AG09309 (cell line): ENCODE data around the gene ZNF287.

Source experiments
- DNase-seq: peaks from one replicate; pipeline ENCODE4 v3.0.0-alpha.2; 2010; ENCODE audit warnings: low read depth
- H3K4me3 ChIP-seq: 2 replicates; pipeline ENCODE4 v1.5.1; 2011; ENCODE audit warnings: mild to moderate bottlenecking, low read depth, low read length, moderate library complexity; ENCODE audit not compliant: control insufficient read depth
- TF ChIP-seq, protein P1 (sequence below): IDR thresholded peaks from 2 replicates; pipeline ENCODE4 v1.5.1; 2011; ENCODE audit warnings: mild to moderate bottlenecking, low read depth, low read length, inconsistent platforms; ENCODE audit not compliant: insufficient read depth, control insufficient read depth; ENCODE audit errors: missing control alignments

The ZNF287 gene

DNA sequence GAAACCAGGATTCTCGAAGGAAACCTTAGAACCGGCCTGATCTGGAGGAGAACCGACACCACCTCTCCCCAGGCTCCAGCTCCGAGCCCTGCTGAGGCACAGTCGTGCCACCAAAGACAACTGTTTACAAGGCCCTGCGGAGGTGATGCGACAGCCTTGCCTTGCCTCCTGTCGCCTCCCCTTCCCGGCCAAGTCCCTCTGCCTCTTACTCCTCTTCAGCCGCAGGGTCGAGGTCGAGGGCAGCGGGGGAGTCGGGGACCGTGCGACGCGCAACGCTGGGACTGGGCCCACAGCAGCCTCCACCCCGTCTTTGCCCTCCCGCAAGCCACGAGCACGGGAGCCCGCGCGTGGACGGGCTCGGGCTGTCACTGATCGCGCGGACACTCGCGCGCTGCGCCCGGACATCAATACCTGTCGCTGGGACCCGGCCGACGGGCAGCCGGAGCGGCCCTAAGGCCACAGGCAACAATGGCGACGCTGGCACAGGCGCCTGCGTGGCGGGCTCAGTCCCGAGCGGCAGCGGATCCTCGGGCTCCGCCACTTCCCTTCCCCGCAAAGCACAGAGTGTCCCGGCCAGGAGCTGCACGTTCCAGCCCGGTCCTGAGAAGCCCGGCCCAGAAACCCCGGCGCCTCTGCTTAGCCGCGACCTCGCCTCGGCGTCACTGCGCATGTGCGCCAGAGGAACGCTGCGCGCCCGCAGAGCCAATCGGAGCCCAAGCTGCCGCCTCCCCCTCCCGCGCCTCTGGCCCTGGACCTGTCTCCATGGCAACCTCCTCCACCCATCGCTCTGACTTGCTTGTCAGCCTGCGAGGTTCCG is at the start of gene ZNF287:
TSS of gene ZNF287 (minus strand) at position 664 of the 817 bp plus-strand sequence. CDS start 1,473 bp downstream, outside the sequence.
- TF ChIP-seq, protein P1, sequence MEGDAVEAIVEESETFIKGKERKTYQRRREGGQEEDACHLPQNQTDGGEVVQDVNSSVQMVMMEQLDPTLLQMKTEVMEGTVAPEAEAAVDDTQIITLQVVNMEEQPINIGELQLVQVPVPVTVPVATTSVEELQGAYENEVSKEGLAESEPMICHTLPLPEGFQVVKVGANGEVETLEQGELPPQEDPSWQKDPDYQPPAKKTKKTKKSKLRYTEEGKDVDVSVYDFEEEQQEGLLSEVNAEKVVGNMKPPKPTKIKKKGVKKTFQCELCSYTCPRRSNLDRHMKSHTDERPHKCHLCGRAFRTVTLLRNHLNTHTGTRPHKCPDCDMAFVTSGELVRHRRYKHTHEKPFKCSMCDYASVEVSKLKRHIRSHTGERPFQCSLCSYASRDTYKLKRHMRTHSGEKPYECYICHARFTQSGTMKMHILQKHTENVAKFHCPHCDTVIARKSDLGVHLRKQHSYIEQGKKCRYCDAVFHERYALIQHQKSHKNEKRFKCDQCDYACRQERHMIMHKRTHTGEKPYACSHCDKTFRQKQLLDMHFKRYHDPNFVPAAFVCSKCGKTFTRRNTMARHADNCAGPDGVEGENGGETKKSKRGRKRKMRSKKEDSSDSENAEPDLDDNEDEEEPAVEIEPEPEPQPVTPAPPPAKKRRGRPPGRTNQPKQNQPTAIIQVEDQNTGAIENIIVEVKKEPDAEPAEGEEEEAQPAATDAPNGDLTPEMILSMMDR = no peak
- H3K4me3 ChIP-seq = peak within 1 kb of the TSS; percentile 75
- DNase-seq = peak; percentile 58

DNA sequence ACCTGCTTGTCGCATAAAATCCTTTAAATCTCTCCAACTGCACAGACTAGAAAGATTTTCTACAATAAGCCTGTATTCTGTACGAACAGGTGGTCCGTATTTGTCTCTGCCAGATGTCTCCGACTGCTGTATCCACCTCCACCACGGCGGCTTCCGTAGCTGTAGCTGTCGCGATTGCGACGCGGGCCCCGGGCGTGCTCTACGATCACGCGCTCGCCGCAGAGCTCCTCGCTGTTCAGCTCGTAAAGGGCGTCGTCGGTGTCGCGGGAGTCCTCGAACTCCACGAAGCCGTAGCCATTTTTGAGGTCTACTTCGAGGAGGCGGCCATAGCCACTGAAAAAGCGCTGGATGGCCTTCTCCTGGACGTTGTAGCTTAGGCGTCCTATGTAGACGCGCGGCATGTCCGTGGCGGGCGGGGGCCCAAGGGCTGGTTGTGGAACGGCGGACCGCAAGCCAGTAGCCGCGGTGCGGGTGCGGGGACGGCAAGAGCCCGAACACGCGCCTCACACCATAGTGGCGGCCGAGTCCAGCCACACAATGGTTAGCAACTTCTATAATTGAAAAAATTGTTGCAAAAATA is 48.6 kb upstream of the ZNF287 start:
- no peak overlapping the region for H3K4me3 ChIP-seq
- DNase-seq = no peak
- TF ChIP-seq, protein P1 = no peak

DNA sequence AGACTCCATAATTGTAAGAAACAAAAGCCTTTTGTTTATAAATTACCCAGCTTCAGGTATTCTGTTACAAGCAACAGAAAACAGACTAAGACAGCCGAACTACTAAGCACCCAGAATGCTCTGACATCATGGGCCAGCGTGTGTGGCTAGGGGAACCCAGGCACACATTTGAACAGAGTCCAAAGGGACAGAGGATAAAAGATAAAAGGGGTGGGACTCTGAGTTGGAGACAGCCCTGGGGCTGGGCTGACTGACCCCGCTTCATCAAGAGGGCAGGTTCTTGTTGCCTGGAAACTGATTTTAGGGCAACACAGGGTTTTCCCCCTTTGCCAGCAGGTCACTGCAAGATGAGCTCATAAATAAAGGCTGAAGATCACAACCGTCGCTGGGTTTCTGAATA is 30.5 kb upstream of the ZNF287 start:
- DNase-seq = no peak
- H3K4me3 ChIP-seq = no peak overlapping the region
- TF ChIP-seq, protein P1 = no peak

DNA sequence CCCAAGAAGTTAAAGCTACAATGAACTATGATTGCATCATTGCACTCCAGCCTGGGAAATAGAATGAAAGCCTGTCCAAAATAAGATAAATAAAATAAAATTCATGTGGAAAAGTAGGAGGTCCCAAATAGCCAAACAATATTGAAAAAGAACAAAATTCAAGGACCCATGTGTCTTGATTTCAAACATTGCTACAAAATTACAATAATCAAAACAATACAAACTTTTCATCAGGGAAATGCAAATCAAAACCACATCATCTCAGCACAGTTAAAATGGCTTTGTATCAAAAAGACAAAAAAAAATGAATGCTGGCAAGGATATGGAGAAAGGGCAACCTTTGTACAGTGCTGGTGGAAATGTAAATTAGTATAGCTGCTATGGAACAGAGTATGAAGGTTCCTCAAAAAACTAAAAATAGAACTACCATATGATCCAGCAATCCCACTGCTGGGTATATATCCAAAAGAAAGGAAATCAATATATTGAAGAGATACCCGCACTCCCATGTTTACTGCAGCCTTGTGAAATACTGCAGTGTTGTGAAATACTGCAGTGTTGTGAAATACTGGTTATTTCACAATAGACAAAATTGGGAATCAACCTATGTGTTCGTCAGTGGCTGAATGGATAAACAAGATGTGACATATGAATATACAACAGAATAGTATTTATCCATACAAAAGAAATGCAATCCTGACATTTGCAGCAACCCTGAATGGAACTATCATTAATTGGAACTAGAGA is 24.5 kb upstream of the ZNF287 start:
- H3K4me3 ChIP-seq = no peak overlapping the region
- TF ChIP-seq, protein P1 = no peak
- no peak for DNase-seq

DNA sequence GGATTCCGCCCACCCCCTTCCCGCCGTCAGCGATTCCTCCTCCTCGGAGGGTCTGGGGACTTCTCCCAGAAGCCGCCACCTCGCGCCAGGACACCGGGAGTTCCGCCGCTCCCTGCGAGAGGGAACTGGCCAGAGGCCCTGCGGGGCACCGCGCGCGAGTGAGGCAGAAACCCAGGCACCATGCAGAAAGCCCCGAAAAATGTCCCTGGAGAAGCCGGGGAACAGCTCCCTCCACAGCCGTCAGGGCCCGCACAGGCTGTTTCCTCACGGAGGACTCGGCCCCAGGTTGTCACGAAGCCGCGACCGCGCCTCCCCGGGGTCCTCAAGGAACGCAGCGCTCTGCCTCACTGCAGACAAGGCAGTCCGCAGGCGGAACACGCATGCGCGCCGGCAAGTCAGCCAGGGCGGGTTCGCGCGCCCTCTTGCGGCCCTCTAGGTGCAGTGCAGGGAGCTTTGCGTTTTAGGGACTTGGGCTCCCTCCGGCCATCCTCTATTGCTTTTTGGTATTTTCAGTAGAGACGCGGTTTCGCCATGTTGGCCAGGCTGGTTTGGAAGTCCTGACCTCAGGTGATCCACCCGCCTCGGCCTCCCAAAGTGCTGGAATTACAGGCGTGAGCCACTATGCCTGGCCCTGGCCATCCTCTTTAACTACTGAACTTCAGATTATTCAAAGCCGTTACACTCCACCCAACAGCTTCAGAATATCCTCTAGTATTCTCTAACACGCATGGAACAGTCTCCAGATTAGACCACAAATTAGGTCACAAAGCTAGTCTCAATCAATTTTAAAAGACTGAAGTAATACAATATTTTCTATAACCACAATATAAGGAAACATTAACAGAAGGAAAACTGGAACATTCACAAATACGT is 20.3 kb upstream of the ZNF287 start:
- peak overlapping the region; percentile 51 for H3K4me3 ChIP-seq
- DNase-seq = peak; percentile 27
- TF ChIP-seq, protein P1 = peak; percentile 98

DNA sequence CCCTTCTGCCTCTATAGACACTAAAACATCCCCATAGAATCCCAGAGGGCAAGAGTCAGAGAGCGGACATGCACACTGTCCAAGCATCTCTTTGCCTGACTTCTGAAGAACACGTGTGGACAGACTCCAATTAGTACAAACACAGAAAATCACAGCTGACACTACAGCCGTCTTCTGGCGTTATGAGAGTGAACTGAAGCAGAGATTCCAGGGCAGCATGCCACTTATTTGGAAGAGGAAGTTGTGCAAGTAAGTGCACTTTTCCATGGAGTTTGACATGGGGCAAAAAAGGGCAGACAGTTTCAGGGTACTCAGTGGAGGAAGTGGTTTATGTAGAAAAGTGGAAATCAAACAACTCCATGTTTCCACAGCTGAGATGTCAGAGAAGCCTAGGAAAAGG is 16.8 kb upstream of the ZNF287 start:
- no peak for DNase-seq

More for the DNA sequence above, 16.8 kb upstream of the ZNF287 start:
- TF ChIP-seq, protein P1 = no peak
- no peak overlapping the region for H3K4me3 ChIP-seq
